GM19468 (cell line): Measurements from ENCODE around the gene CPT1B.

ENCODE experiments used
- ATAC-seq: cut with Tn5 transposase; IDR thresholded peaks from one replicate; pipeline ENCODE4 v1.9.1; 2021; ENCODE audit warnings: mild to moderate bottlenecking, moderate library complexity, moderate number of reproducible peaks; ENCODE audit not compliant: unreplicated experiment; ENCODE audit errors: extremely low read depth

CPT1B gene

GRCh38 chr22:50573491-50574382 lies 4.5 kb downstream of the CPT1B start:
- ATAC-seq, result no peak

GRCh38 chr22:50572965-50573364 lies 5.3 kb downstream of the CPT1B start:
- ATAC-seq, result no peak

- ATAC-seq, result no peak
Measured at GRCh38 chr22:50571264-50572175, 6.7 kb downstream of the CPT1B start.

- no peak for ATAC-seq
Measured at GRCh38 chr22:50570861-50571260, 7.4 kb downstream of the CPT1B start.

- no peak for ATAC-seq
Measured at GRCh38 chr22:50569896-50570535, 8.2 kb downstream of the CPT1B start.

- ATAC-seq, result no peak
Measured at GRCh38 chr22:50569041-50569459, 9.2 kb downstream of the CPT1B start.

GRCh38 chr22:50568626-50569025 lies 9.6 kb downstream of the CPT1B start:
- no peak for ATAC-seq

GRCh38 chr22:50567721-50568252 lies 10.4 kb downstream of the CPT1B start:
- ATAC-seq, result no peak

- no peak for ATAC-seq
Measured at GRCh38 chr22:50564289-50564688, 13.9 kb downstream of the CPT1B start.

GRCh38 chr22:50563413-50564160 lies 14.6 kb downstream of the CPT1B start:
- ATAC-seq, result no peak

GRCh38 chr22:50562523-50563412 lies 15.5 kb downstream of the CPT1B start, which contains the start of gene SYCE3:
TSS of gene SYCE3 (minus strand) at chr22:50562919. CDS start at chr22:50556405, 6,514 bp downstream.
- ATAC-seq, result peak; percentile 60

- ATAC-seq, result no peak
Measured at GRCh38 chr22:50561401-50562358, 16.5 kb downstream of the CPT1B start.

GRCh38 chr22:50560034-50560433 lies 18.2 kb downstream of the CPT1B start:
- no peak for ATAC-seq

- ATAC-seq, result no peak
Measured at GRCh38 chr22:50556703-50557102, 21.5 kb downstream of the CPT1B start.

- ATAC-seq, result no peak
Measured at GRCh38 chr22:50553310-50553709, 24.9 kb downstream of the CPT1B start.

GRCh38 chr22:50551160-50551752 lies 27.0 kb downstream of the CPT1B start:
- no peak for ATAC-seq

GRCh38 chr22:50550395-50550794 lies 27.8 kb downstream of the CPT1B start:
- ATAC-seq, result no peak
